ACHN (cell line): ENCODE data around the gene NFYC.
A peak's percentile ranks its signal among the peaks of the same experiment; 100 is the strongest.

ENCODE experiments used
- DNase-seq: peaks from one replicate; pipeline ENCODE4 v3.0.0-alpha.2; 2015
- in situ Hi-C: cut with HindIII; loops from 2 replicates; pipeline ENCODE4 v1.10.0; 2017; ENCODE audit warnings: low sequenced_read_pairs, low pct_ligation_motif_present, low pct_unique_long_range_greater_than_20kb

The NFYC gene

DNA sequence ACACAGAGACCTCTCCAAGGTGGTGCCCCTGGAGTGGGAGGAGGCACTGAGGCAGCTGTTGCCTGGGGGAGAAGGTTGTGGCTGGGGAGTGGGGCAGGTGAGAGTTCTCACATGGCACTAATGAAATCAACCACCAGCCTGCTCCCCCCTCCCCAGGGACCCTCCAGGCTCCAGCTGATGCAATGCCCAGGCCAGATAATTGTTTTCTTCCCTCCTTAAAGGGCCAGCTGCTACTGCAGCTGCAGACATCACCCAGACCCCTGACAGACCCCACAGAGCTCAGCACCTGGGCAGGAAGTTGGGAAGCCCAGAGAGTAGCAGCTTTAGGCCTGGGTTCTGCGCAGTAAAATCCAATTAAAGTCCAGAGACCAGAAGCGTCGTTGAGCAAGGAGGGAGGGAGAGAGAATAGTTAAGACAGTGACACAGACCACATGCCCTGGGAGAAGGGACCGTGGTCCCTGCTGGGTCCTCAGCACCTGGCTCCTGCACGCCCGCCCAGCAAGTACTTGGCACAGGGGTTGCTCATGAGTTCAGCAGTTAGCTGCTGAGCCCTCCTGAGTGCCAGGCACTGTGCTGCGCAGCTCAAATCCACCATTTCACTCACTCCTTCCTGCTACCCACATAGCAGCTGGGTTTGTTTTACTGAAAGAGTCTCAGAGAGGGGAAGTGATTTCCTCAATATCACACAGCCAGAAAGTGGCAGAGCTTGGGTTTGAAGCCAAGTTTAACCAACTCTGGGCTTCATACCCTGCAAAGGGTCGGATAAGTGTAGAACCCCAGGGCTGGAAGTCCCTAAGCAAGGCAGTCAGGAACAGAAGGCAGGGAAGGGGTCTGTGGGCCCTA, 28.0 kb upstream of the NFYC start:
- DNase-seq: no peak

DNA sequence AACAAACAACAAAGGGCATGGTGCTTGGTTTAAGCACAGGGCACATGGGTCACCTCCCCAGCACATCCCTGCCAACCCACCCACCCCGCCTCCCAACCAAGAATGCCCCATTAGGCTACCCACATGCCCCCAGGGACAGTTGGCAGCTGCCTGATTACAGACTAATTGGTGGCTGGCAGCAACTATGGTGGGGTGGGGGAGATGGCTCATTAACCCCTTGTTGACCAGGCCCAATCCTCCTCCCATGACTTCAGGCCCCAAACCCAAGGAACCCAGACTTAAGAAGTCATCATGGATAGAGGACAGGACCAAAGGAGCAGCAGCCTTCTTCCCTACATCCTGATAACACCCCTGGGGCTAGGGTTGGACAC, 27.4 kb upstream of the NFYC start:
- in situ Hi-C loops: no loop called here
- no peak for DNase-seq

More for the DNA sequence above, 28.0 kb upstream of the NFYC start:
- in situ Hi-C loops: no loop called here

DNA sequence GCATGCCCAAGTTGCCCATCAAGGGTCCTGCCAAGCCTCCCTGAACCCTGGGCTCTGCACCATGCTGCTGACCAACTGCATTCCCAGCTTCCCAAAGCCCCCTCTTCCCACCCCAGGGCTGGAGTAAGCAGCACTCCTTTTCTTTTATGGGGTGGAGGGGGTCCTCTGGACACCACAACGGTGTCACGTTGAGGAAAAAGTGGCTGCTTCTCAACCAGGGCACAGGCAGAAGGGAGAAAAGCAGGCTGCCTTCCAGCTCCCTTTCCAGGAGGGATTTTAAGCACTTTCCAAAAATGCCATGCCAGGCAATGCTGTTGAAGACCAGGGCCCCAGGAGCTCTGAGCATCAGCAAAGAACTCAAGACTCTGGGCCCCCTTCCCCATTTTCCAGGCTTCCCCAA, 26.7 kb upstream of the NFYC start:
- in situ Hi-C loops: no loop called here
- no peak for DNase-seq

DNA sequence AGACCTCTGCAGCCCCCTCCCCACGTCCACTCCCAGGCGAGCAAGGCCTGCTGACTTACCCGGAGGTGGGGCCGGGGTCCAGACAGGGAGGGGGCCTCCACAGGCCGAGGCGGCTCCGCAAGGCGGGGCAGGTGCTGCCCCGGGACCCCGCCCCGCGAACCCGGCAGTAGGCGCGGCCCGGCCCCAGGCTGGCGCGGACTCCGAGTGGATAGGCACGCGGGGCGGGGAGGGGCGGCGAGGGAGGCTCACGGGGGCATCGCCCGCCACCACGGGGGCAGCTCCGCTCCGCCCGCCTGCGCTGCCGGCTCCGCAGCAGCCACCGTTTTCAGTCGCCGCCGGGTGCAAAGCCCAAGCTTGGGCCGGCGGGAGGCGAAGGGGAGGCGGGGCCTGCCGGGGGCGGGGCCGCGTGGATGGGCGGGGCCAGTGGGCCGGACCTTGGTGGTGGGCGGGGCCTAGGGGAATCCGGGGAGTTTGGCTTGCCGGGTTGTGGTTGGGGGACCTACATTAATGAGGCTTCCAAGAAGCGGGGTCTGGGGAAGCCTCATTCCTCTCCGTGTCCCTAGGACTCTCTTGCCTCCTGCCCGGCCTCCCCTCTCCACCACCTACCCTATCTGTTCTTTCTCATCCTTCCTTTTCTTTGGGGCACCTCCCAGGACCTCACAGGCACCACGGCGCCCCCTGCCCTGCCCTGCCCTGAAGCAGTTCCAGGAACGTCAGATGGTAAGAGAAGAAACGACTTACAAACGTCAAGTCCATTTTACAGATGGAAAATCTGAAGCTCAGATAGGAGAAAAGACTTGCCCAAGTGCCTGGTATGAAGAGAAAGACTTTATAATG, 26.0 kb upstream of the NFYC start, which contains the start of gene RIMS3:
RIMS3 (minus strand) TSS at position 348 of the 837 bp plus-strand sequence. CDS start 23,757 bp downstream, outside the sequence.
- in situ Hi-C loops: no loop called here
- DNase-seq: peak; percentile 59

DNA sequence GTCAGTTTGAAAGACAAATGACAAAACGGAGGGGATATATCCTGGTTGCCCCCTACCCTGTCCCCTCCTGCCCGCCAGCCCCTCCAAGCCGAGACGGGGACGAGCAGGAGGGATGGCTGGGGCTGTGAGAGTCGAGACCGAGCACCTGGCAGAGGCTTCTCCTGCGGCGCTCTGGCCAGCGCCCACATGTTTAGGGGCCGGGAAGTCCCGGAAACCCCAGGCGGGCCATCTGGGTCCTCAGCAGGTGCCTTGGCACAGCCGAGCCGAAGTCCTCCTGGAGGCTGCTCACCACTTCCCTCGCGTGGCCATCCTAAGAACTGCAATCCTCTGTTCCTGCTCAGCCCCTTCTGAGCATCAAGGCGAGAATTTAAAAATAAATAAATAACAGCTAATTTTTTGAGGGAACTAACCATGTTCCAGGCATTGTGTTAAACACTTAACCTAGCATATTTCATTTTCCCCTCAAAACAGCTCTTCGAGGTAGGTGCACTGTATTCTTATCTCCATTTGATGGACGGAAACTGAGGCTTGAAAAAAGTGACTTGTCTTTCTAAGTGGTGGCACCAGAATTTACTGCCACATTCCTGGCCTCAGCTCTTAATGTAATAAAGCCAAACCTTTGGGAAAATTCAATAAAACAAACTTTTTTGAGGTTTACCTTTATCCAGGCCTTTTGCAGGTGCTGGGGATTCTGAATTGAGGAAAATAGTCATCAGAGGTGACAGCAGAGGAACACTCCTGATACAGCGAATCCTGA, 22.6 kb upstream of the NFYC start:
- in situ Hi-C loops: no loop called here
- peak; percentile 69 for DNase-seq

DNA sequence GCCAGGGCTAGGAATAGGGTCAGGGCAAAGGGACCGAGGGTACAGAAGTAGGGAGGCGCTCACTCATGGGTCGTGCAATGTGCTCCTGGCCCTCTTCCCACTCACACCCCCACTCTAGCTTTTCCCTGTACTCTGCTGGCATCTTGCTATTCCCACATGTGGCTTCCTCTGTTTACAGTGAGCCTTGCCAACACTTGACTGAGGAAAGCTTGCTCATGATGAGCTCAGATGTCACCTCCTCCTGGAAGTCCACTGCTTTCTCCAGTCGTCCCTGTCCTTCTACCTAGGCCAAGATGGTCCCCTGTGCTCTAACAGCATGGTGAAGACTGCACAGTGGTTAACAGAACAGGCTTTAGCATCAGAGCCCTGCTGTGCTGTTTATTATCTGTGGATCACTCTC, 18.1 kb upstream of the NFYC start:
- no peak for DNase-seq
- in situ Hi-C loops: no loop called here

DNA sequence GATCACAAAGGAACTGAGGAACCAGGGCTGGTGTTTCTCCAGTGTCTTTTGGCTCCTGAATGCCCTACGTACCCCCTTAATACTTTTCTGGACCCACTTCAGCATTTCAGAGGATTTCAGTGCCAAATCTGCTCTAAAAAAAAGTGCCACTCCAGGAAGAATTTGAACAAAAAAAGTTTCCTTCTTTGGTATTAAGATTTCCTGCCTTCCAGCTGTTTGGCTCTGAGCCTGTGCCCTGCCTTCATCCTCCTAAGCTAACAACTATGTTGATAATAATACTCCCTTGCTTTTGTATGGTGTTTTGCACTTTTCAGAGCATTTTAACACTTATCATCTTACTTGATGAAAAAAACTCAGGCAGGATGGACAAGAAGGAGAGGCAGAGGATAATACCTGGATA, 15.0 kb upstream of the NFYC start:
- no peak for DNase-seq
- in situ Hi-C loops: no loop called here

DNA sequence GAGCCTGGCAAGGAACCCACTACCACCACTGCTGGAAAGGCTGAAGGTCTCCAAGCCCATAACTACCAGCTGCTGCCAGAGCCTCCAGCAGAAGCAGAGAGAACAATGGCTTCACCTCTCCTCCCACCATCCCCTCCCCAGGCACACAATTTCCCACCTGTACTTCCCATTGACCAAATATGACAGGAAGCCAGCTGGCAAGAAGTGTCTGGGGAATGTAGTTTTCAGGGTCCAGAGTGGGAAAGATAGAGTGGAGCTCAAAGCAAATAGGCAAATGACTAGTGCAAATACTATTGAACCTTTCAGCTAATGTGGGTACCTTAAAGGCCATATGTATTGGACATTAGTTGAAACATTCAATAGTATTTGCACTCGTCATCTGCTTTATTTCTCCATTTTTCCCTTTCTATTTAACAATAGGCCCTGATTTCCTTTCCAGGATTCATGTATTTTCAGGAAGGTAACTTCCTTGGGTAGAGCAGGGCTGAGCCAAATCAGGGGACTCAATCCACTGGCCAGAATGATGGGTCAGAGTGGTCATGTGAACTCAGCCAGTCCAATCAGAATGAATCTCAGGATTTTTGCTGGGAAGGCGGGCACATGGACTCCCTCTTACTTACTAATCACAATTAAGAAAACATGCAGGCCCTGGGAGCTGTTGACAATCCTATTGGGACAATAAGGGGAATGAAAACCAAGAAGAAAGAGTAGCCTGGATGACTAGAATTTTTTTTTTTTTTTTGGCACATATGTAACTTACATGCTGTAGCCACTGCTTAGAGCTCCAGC, 12.1 kb upstream of the NFYC start:
- no peak for DNase-seq
- in situ Hi-C loops: no loop called here

DNA sequence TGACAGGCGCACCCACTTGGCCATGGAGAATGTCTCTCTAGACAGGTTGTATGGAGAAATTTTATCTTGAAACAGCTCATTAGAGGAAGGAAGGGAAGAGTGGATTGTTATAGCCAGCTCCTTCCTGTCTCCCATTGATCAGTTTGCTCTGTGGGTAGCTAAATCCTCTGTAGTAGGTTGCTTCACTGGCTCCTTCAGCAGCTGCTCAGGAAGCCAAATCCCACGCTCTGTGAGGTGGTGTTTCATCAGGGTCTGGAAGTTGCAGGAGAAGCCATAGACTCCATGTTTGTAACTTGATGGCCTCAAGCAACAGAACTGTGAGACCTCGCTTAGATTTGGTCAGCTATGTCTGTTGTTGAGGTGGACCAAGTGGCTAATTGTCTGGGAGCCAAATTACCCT, 6.8 kb upstream of the NFYC start:
- in situ Hi-C loops: no loop called here

DNA sequence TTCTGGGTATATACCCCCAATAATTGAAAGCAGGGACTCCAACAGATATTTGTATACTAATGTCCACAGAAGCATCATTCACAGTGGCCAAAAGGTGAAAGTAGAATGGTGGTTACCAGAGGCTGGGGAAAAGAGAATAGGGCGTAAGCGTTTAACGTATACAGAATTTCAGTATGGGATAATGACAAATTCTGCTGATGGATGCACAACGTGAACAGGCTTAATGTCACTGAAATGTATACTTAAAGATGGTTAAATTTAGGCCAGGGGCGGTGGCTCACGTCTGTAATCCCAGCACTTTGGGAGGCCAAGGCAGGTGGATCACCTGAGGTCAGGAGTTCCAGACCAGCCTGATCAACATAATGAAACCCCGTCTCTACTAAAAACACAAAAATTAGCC, 4.4 kb upstream of the NFYC start:
- in situ Hi-C loops: no loop called here

More for the DNA sequence above, 6.8 kb upstream of the NFYC start:
- DNase-seq: no peak

DNA sequence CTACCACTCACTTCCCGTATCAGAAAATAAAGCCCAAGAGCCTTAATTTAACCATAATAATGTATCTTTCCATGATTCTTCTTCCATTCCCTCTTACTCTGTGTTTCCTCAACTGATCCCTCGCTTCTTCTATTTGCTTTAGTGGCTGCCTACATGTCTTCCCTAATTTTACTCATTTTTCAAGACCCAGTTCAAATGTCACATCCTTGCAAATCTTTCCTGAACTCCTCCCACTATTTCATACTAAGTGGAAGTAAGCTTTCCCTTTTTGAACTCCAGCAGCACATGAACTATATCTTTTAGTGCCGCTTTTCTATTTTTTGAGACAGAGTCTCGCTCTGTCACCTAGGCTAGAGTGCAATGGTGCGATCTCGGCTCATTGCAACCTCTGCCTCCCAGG, 3.8 kb upstream of the NFYC start:
- DNase-seq: no peak
- in situ Hi-C loops: no loop called here

More for the DNA sequence above, 4.4 kb upstream of the NFYC start:
- no peak for DNase-seq

DNA sequence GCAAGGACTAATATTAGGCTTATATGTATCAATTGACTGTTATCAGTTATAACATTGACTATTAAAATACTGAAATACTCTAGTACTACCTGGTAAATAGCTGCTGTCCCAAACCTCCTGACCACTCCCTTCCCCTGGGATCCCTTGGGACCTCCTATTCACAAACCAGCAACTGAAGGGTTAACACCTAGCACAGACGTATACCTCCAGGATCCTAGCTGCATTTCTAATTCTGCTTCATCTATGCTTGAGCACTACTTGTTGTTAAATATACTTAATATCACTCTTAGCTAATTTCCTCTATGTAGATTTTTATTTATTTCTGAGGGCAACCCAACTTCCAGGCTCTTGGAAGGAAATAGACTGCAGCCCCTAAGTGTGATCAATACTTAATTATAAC, 1.8 kb upstream of the NFYC start:
- in situ Hi-C loops: no loop called here
- DNase-seq: no peak

DNA sequence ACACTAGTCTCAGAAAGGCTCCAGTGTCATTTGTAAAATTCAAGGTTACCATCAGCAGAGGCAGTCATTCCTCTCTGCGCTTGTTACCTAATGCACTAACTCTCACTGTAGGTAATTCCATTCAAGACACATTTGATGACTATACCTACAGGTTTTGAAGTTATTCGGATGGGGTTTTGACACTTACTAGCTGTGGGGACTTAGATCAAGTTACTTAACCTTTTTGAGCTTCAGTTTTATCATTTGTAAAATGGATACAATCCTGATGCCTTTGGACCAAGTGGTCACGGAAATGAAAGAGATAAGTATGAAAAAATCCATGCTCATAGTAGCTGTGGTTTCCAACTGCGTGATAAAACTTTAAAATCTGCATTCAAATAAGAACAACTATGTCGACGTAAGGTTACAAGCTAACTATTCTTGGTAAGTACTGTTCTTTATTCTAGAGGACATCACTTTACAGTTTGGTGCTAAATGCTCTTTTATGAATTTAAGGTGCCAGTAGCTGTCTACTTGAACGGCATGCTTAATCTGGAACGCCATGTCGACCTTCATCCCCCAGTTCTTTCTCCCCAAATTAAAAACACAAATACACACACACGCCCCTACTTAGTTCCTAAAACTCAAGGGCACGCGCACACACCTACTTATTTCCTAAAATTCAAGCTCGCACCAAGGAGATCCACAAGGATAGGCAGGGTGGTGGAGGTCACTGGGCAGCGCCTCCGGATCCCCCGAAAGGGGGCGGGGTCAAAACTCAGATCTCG, 550 bp upstream of the NFYC start:
- in situ Hi-C loops: no loop called here
- DNase-seq: no peak

DNA sequence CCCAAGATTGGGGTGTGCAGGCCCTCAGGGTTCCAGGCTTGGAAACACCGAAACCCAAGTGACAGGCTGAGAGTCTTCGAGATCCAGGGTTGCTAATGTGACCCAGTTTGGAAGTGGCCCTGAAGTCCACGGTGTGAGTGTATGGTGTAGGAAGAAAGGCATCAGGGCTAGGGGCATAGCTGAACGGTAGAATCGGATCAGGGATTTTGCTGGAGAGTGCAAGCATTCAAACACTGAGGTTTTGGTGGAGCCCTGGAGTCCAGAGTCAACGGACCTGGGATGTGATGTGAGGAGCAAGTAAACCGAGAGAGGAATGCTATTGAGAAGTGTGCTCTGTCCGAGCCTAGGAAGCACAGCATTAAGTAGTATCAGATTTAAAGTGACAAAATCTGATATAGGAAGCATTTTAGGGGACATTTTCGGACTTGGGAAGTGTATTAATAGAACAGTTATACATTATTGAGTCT, 958 bp downstream of the NFYC start:
- in situ Hi-C loops: no loop called here
- DNase-seq: peak; percentile 54

DNA sequence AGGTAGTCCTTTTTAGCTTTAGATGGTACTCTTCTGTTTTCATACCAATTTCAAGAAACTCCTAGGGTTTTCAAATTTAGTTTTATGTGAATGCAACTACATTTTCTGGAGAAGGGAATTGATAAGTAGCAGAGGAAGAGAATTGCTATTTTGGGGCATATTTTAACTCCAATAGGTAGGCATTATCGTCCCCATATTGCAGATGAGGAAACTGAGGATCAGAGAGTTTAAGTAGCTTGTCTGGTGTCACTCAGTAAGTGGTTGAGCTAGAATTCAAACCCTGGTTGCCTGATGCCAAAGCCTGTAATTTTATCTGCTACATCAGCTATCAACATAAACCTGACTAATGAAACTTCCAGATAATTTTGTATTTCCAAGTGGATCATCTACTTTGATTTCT, 1.9 kb downstream of the NFYC start:
- DNase-seq: no peak
- in situ Hi-C loops: no loop called here

DNA sequence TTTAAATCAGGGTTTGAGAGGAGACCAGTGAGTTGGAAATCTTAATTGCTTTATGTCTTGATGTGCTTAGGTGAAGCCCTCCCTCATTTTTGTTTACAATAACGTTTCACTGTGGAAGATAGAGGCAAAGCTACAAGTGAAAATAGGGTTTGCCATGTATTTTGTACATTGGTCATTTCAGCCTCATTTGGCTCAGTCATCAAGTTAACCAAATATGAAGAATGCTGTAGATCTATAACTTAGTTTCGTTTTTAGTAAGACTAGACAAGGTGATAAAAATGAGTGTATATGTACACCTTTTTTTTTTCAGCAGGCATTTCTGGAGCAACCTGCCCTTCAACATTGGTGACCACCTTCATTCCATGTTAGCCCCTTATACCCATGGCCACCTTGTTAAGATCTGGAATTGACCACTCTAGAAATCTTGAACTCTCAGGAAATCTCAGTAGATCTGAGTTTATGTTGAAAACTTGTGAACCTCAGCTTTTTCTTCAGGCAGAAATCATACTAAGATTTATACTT, 2.9 kb downstream of the NFYC start:
- DNase-seq: no peak
- in situ Hi-C loops: no loop called here

DNA sequence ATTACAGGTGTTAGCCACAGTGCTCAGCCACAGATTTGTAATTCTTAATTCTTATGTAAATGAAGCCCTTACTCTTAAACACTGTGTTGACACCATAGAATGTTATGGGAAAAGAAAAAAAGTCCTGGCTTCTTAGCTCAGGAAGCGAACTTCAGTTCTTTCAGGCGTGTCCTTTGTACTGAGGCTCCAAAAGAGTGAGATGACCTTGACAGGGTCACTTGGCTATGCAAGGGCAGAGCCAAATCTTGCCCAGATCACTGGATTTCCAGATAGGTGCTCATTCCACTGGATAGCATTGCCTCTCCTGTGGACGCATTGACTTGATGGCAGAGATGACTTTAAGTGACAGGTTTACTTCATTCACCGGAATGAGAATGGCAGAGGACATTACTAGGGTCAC, 4.8 kb downstream of the NFYC start:
- no peak for DNase-seq
- in situ Hi-C loops: no loop called here
